OCI-LY3 (cell line): ENCODE measurements around the gene UNC5CL.

ENCODE experiments used
- CTCF ChIP-seq: fragments of 200-600, 300-600 bp; sonication (generic); IDR thresholded peaks from 2 replicates; pipeline ENCODE4 v1.5.1; 2014; ENCODE audit warnings: antibody characterized with exemption, low read length, low read depth
- EZH2phosphoT487 ChIP-seq: fragments of 200-600 bp; shearing (Covaris generic); IDR thresholded peaks from 2 replicates; pipeline ENCODE4 v1.6.1; 2018; ENCODE audit warnings: antibody characterized with exemption, mixed run types, low read depth

GRCh38 chr6:41053041-41053440 is 14.0 kb upstream of the UNC5CL start, which contains the start of gene APOBEC2:
- TF ChIP-seq CTCF (no peak), EZH2phosphoT487 (no peak)
